IMR-90 (cell line): Measurements from ENCODE around the gene CD46. TPM values are rescaled to one million over a fixed set of nuclear protein-coding genes. Genes with fewer than 3 reads are reported as not detected.

ENCODE experiments used
- ATAC-seq: fragments of 200-7000 bp; cut with Tn5 transposase; 2 replicates; pipeline ENCODE4 v1.9.1; 2020; ENCODE audit warnings: low read depth, mild to moderate bottlenecking, moderate library complexity
- BruUV-seq: library from RNA; stranded (reverse); fragments of 400-500 nt; replicated peaks from 2 replicates; lab custom pipeline; 2021; lab: Mats Ljungman, UMichigan
- CTCF ChIA-PET: fragments of 300-600 bp; formaldehyde crosslinking; extraction: SDS; loops from one replicate; lab custom pipeline; 2021; ENCODE audit warnings: antibody characterized with exemption; lab: Yijun Ruan, JAX
- POLR2A ChIA-PET: fragments of 300-600 bp; sonication (Branson Sonifier 250); formaldehyde crosslinking; loops from one replicate; lab custom pipeline; 2022; ENCODE audit warnings: antibody characterized with exemption; ENCODE audit not compliant: unreplicated experiment; lab: Charles Lee
- DNase-seq: peaks from one replicate; pipeline ENCODE4 v3.0.0; 2013
- H2AFZ ChIP-seq: replicated peaks from 2 replicates; pipeline ENCODE3; 2013; ENCODE audit warnings: low read length, mild to moderate bottlenecking; ENCODE audit not compliant: poor library complexity
- H2AK5ac ChIP-seq: 2 replicates; pipeline ENCODE4 v1.6.1; 2013; ENCODE audit warnings: low read depth, low read length, inconsistent platforms
- H2AK9ac ChIP-seq: replicated peaks from 2 replicates; pipeline ENCODE3; 2013; ENCODE audit warnings: mild to moderate bottlenecking, low read depth, low read length, moderate library complexity; ENCODE audit not compliant: poor library complexity
- H2BK120ac ChIP-seq: 2 replicates; pipeline ENCODE4 v1.6.1; 2013; ENCODE audit warnings: low read depth, low read length, inconsistent platforms
- H2BK15ac ChIP-seq: 3 replicates; pipeline ENCODE4 v1.6.1; 2013; ENCODE audit warnings: low read depth, low read length, inconsistent platforms
- H2BK20ac ChIP-seq: 2 replicates; pipeline ENCODE4 v1.6.1; 2013; ENCODE audit warnings: low read depth, mild to moderate bottlenecking, inconsistent platforms, low read length, moderate library complexity
- H2BK5ac ChIP-seq: 2 replicates; pipeline ENCODE4 v1.6.1; 2013; ENCODE audit warnings: mild to moderate bottlenecking, low read depth, low read length, inconsistent platforms; ENCODE audit not compliant: poor library complexity, severe bottlenecking
- H3K14ac ChIP-seq: replicated peaks from 2 replicates; pipeline ENCODE4 v1.6.1; 2013; ENCODE audit warnings: low read depth, low read length, inconsistent platforms
- H3K18ac ChIP-seq: 2 replicates; pipeline ENCODE4 v1.6.1; 2013; ENCODE audit warnings: low read depth, low read length, control low read depth
- H3K23ac ChIP-seq: 2 replicates; pipeline ENCODE4 v1.6.1; 2013; ENCODE audit warnings: low read depth, low read length, inconsistent platforms
- H3K27ac ChIP-seq: 2 replicates; pipeline ENCODE4 v1.5.1; 2013; ENCODE audit warnings: mild to moderate bottlenecking, control low read depth, low read length; ENCODE audit not compliant: insufficient read depth
- H3K27me3 ChIP-seq: 2 replicates; pipeline ENCODE4 v1.6.1; 2013; ENCODE audit warnings: low read length; ENCODE audit not compliant: control insufficient read depth, insufficient read depth
- H3K36me3 ChIP-seq: 2 replicates; pipeline ENCODE4 v1.6.1; 2013; ENCODE audit warnings: low read length, mixed read lengths; ENCODE audit not compliant: control insufficient read depth, insufficient read depth
- H3K4ac ChIP-seq: 2 replicates; pipeline ENCODE4 v1.6.1; 2013; ENCODE audit warnings: low read depth, low read length, inconsistent platforms
- H3K4me1 ChIP-seq: 2 replicates; pipeline ENCODE4 v1.6.1; 2013; ENCODE audit warnings: low read length, mixed read lengths; ENCODE audit not compliant: control insufficient read depth, insufficient read depth
- H3K4me2 ChIP-seq: 2 replicates; pipeline ENCODE4 v1.6.1; 2013; ENCODE audit warnings: low read depth, mild to moderate bottlenecking, control low read depth, low read length, moderate library complexity
- H3K4me3 ChIP-seq: 2 replicates; pipeline ENCODE4 v1.5.1; 2013; ENCODE audit warnings: low read depth, mild to moderate bottlenecking, control low read depth, low read length, moderate library complexity; ENCODE audit not compliant: insufficient read depth
- H3K56ac ChIP-seq: 2 replicates; pipeline ENCODE4 v1.6.1; 2013; ENCODE audit warnings: low read length, inconsistent platforms; ENCODE audit not compliant: insufficient read depth; ENCODE audit errors: extremely low read depth
- H3K79me1 ChIP-seq, 2 experiments: 2 replicates each; pipeline ENCODE4 v1.6.1; 2013; ENCODE audit warnings: low read length in 2 of 2, inconsistent platforms in 1 of 2, low read depth in 1 of 2
- H3K9ac ChIP-seq: 2 replicates; pipeline ENCODE4 v1.6.1; 2013; ENCODE audit warnings: low read depth, low read length, control low read depth
- H3K9me1 ChIP-seq: 2 replicates; pipeline ENCODE4 v1.6.1; 2013; ENCODE audit warnings: low read length, inconsistent platforms; ENCODE audit not compliant: insufficient read depth
- H3K9me3 ChIP-seq: 2 replicates; pipeline ENCODE4 v1.6.1; 2013; ENCODE audit warnings: low read length; ENCODE audit not compliant: control insufficient read depth, insufficient read depth
- H4K20me1 ChIP-seq: 2 replicates; pipeline ENCODE4 v1.6.1; 2013; ENCODE audit warnings: low read length, inconsistent platforms; ENCODE audit not compliant: insufficient read depth
- H4K5ac ChIP-seq: 2 replicates; pipeline ENCODE4 v1.6.1; 2013; ENCODE audit warnings: mild to moderate bottlenecking, low read depth, low read length, control low read depth
- H4K8ac ChIP-seq, 2 experiments: 2 replicates each; pipeline ENCODE4 v1.6.1; 2013; ENCODE audit warnings: low read depth in 2 of 2, low read length in 2 of 2, control low read depth in 1 of 2, inconsistent platforms in 1 of 2
- H4K91ac ChIP-seq: 2 replicates; pipeline ENCODE4 v1.6.1; 2013; ENCODE audit warnings: low read depth, low read length, inconsistent platforms; ENCODE audit not compliant: insufficient read depth
- BHLHE40 ChIP-seq: fragments of 150-350 bp; IDR thresholded peaks from 2 replicates; pipeline ENCODE4 v1.6.1; 2016; ENCODE audit warnings: mild to moderate bottlenecking, low read depth, low read length
- CEBPB ChIP-seq: IDR thresholded peaks from 2 replicates; pipeline ENCODE4 v1.6.1; 2012; ENCODE audit warnings: low read depth, low read length, improper control_type of control experiment
- MXI1 ChIP-seq: IDR thresholded peaks from 2 replicates; pipeline ENCODE4 v1.6.1; 2012; ENCODE audit warnings: low read depth, mild to moderate bottlenecking, low read length, moderate library complexity, borderline replicate concordance
- RCOR1 ChIP-seq: IDR thresholded peaks from 2 replicates; pipeline ENCODE4 v1.6.1; 2012; ENCODE audit warnings: mild to moderate bottlenecking, low read length, improper control_type of control experiment; ENCODE audit not compliant: insufficient replicate concordance
- RFX5 ChIP-seq: IDR thresholded peaks from 2 replicates; pipeline ENCODE4 v1.8.0; 2012; ENCODE audit warnings: low read depth, mild to moderate bottlenecking, low read length, moderate library complexity
- WGBS, 2 experiments: methylation state at CpG; one replicate each; pipeline versions ENCODE4 v1.1.5 to v1.1.7; 2013; ENCODE audit warnings: missing lambda C conversion rate in 2 of 2; ENCODE audit not compliant: insufficient read length in 1 of 2; ENCODE audit errors: extremely low coverage in 2 of 2; 5-methylcytosine and 5-hydroxymethylcytosine counted together
- dilution Hi-C: fragments of 300-500 bp; cut with HindIII; formaldehyde crosslinking; loops from one replicate; pipeline ENCODE4 v1.14.3; 2018; ENCODE audit warnings: low sequenced_read_pairs; ENCODE audit not compliant: unreplicated experiment
- in situ Hi-C: fragments of 300-500 bp; cut with MboI; formaldehyde crosslinking; loops from 3 replicates; pipeline ENCODE4 v1.14.3; 2019; ENCODE audit warnings: low sequenced_read_pairs, inconsistent platforms, mixed read lengths
- intact Hi-C: fragments of 100-400 bp; cut with micrococcal nuclease; formaldehyde crosslinking; loops from 2 replicates; pipeline ENCODE4 v1.10.0; 2022
- polyA plus RNA-seq, 3 experiments: library from polyadenylated mRNA; depleted of rRNA; stranded (reverse); fragments of >200 nt; gene quantifications; 2 replicates each; pipeline ENCODE4 v1.2.3, GENCODE V29; 2012; ENCODE audit warnings: low replicate concordance in 1 of 3
- total RNA-seq: library from RNA; depleted of rRNA; stranded (reverse); fragments of >200 nt; gene quantifications from 2 replicates; pipeline ENCODE4 v1.2.3, GENCODE V29; 2012

Gene CD46
- total and polyA plus RNA-seq, 2 of the 4 experiments (the other 2 are of a cell fraction), result 37.1 to 82.0 TPM

GRCh38 chr1:207822124-207822601 lies 70.3 kb downstream of the CD46 start:
- no peak overlapping the region for H2BK20ac ChIP-seq
- H3K27ac ChIP-seq, result no peak overlapping the region
- POLR2A ChIA-PET, result no interaction called here
- no peak overlapping the region for H2AK9ac ChIP-seq
- H4K5ac ChIP-seq, result no peak overlapping the region
- no peak overlapping the region for H3K9ac ChIP-seq
- dilution Hi-C loops (no loop called here), intact Hi-C loops (no loop called here), in situ Hi-C loops (loop anchor here (10.0 kb wide), 1 partner anchor 143 kb away; no protein-coding TSS in a partner anchor)
- H2BK15ac ChIP-seq, result no peak overlapping the region
- peaks cover 0 to 14% of the 10 kb centered on the region in 2 experiments; a peak in 1 of 4 replicates for H3K79me1 ChIP-seq
- BruUV-seq, result no TSS peak
- peaks cover 32% of the 10 kb centered on the region for H3K4me1 ChIP-seq
- no peak overlapping the region for H3K4me2 ChIP-seq
- H3K18ac ChIP-seq, result no peak overlapping the region
- no peak overlapping the region for H3K4me3 ChIP-seq
- H2AK5ac ChIP-seq, result no peak overlapping the region
- H3K36me3 ChIP-seq, result no peaks in the 10 kb centered on the region
- no peak overlapping the region for H3K4ac ChIP-seq
- no peak for ATAC-seq
- no peak overlapping the region for H3K23ac ChIP-seq
- no peak overlapping the region for H2BK120ac ChIP-seq
- DNase-seq, result no peak
- H2AFZ ChIP-seq, result no peak overlapping the region
- H4K8ac ChIP-seq, result no peak overlapping the region
- CTCF ChIA-PET, result interaction anchor here (1.4 kb wide), 1 partner anchor 46 kb away, joined by 4 read pairs; no protein-coding TSS in a partner anchor
- H3K27me3 ChIP-seq, result no peaks in the 10 kb centered on the region
- no peaks in the 10 kb centered on the region for H3K9me3 ChIP-seq
- no peak for TF ChIP-seq MXI1
- TF ChIP-seq RFX5, result no peak
- TF ChIP-seq RCOR1, result no peak
- no peak for TF ChIP-seq CEBPB
- TF ChIP-seq BHLHE40, result no peak
- H2BK5ac ChIP-seq, result no peak overlapping the region
- no peak overlapping the region for H3K14ac ChIP-seq
- no peak overlapping the region for H4K91ac ChIP-seq
- WGBS, 2 experiments, result 100% methylated on average over 2 of the region's 8 CpGs; no CpG with 5 or more reads in 1 of the 2 experiments
- no peak overlapping the region for H3K56ac ChIP-seq
- peaks cover 4% of the 10 kb centered on the region; the same call in 1 of the 2 replicates for H3K9me1 ChIP-seq
- no peaks in the 10 kb centered on the region for H4K20me1 ChIP-seq
